Hepatocyte (in vitro differentiated cells): Measurements from ENCODE around the gene TMEM161B. TPM values are rescaled to one million over a fixed set of nuclear protein-coding genes. Genes with fewer than 3 reads are reported as not detected.

Source experiments
- DNase-seq: peaks from one replicate; pipeline ENCODE4 v3.0.0-alpha.2; 2016; ENCODE audit warnings: low spot score
- H2AFZ ChIP-seq: fragments of 200-600 bp; sonication (generic); 2 replicates; pipeline ENCODE4 v1.6.0; 2016; ENCODE audit warnings: antibody characterized with exemption, mild to moderate bottlenecking
- H3K27ac ChIP-seq: fragments of 200-600 bp; sonication (generic); 2 replicates; pipeline ENCODE4 v1.5.1; 2016; ENCODE audit warnings: mild to moderate bottlenecking
- H3K27me3 ChIP-seq: fragments of 200-600 bp; sonication (generic); 2 replicates; pipeline ENCODE4 v1.6.1; 2016
- H3K36me3 ChIP-seq: fragments of 200-600 bp; sonication (generic); replicated peaks from 2 replicates; pipeline ENCODE4 v1.5.1; 2016; ENCODE audit warnings: low read depth; ENCODE audit not compliant: insufficient read depth
- H3K4me1 ChIP-seq: fragments of 200-600 bp; sonication (generic); 2 replicates; pipeline ENCODE4 v1.5.1; 2016; ENCODE audit warnings: mild to moderate bottlenecking, moderate library complexity; ENCODE audit not compliant: insufficient read depth
- H3K4me2 ChIP-seq: fragments of 200-600 bp; sonication (generic); 2 replicates; pipeline ENCODE4 v1.6.0; 2016
- H3K4me3 ChIP-seq: fragments of 200-600 bp; sonication (generic); 2 replicates; pipeline ENCODE4 v1.5.1; 2016; ENCODE audit warnings: mild to moderate bottlenecking
- H3K79me2 ChIP-seq: fragments of 200-600 bp; sonication (generic); 2 replicates; pipeline ENCODE4 v1.6.0; 2017; ENCODE audit warnings: mild to moderate bottlenecking
- H3K9me2 ChIP-seq: fragments of 200-600 bp; sonication (generic); replicated peaks from 2 replicates; pipeline ENCODE4 v1.6.0; 2017; ENCODE audit warnings: mild to moderate bottlenecking; ENCODE audit not compliant: insufficient read depth
- H3K9me3 ChIP-seq: fragments of 200-600 bp; sonication (generic); 2 replicates; pipeline ENCODE4 v1.5.1; 2016; ENCODE audit warnings: low read depth, mild to moderate bottlenecking
- H4K20me1 ChIP-seq: fragments of 200-600 bp; sonication (generic); 2 replicates; pipeline ENCODE4 v1.6.0; 2016; ENCODE audit warnings: mild to moderate bottlenecking; ENCODE audit not compliant: insufficient read depth, poor library complexity, severe bottlenecking
- CTCF ChIP-seq: fragments of 200-600 bp; sonication (generic); IDR thresholded peaks from 2 replicates; pipeline ENCODE4 v1.5.1; 2016; ENCODE audit warnings: antibody characterized with exemption, mild to moderate bottlenecking; ENCODE audit not compliant: poor library complexity
- EZH2 ChIP-seq: fragments of 200-600 bp; sonication (generic); IDR thresholded peaks from 2 replicates; pipeline ENCODE4 v1.6.1; 2016; ENCODE audit warnings: antibody characterized with exemption, mild to moderate bottlenecking, borderline replicate concordance
- EZH2phosphoT487 ChIP-seq: fragments of 200-600 bp; sonication (generic); IDR thresholded peaks from one replicate; pipeline ENCODE4 v1.6.1; 2018; ENCODE audit warnings: antibody characterized with exemption, mild to moderate bottlenecking, low read depth, moderate library complexity; ENCODE audit not compliant: unreplicated experiment, severe bottlenecking
- whole genome bisulfite sequencing: methylation state at CpG from one replicate; pipeline ENCODE4 v1.1.6; 2016; ENCODE audit warnings: low lambda C conversion rate; ENCODE audit errors: missing lambda C conversion rate; 5-methylcytosine and 5-hydroxymethylcytosine counted together
- polyA plus RNA-seq: library from polyadenylated mRNA; unstranded; fragments of >200 nt; fragmentation: Nextera tagmentation; extraction: Ambion mirVana; gene quantifications from 2 replicates; pipeline ENCODE4 v1.2.1, GENCODE V29; 2016
- total RNA-seq: library from RNA; depleted of rRNA; stranded (reverse); fragments of >200 nt; gene quantifications from 2 replicates; pipeline ENCODE4 v1.2.3, GENCODE V29; 2014

The TMEM161B gene
- total and polyA plus RNA-seq, 2 experiments from 2014 or later: 13.9 to 31.7 TPM

GRCh38 chr5:88279584-88279983, 10.9 kb upstream of the TMEM161B start:
- Histone ChIP-seq H3K9me2 (no peaks in the 10 kb centered on the region), H3K9me3 (no peaks in the 10 kb centered on the region), H3K4me2 (no peak overlapping the region), H2AFZ (no peak overlapping the region), H3K4me1 (no peaks in the 10 kb centered on the region), H4K20me1 (no peaks in the 10 kb centered on the region), H3K27me3 (no peaks in the 10 kb centered on the region), H3K36me3 (no peaks in the 10 kb centered on the region), H3K27ac (no peak overlapping the region), H3K4me3 (no peak overlapping the region), H3K79me2 (no peaks in the 10 kb centered on the region)
- no peak for TF ChIP-seq EZH2
- TF ChIP-seq EZH2phosphoT487: no peak
- TF ChIP-seq CTCF: no peak
- no peak for DNase-seq
- WGBS: 88% methylated on average over 1 of the region's 1 CpG

GRCh38 chr5:88276378-88276777, 7.7 kb upstream of the TMEM161B start:
- WGBS: 100% methylated on average over 1 of the region's 1 CpG
- Histone ChIP-seq H4K20me1 (no peaks in the 10 kb centered on the region), H3K27ac (no peak overlapping the region), H3K36me3 (no peaks in the 10 kb centered on the region), H3K9me2 (no peaks in the 10 kb centered on the region), H3K79me2 (peaks cover 6% of the 10 kb centered on the region), H3K4me2 (no peak overlapping the region), H3K9me3 (no peaks in the 10 kb centered on the region), H2AFZ (no peak overlapping the region), H3K4me3 (no peak overlapping the region), H3K27me3 (no peaks in the 10 kb centered on the region), H3K4me1 (no peaks in the 10 kb centered on the region)
- no peak for DNase-seq
- TF ChIP-seq EZH2phosphoT487: no peak
- TF ChIP-seq EZH2: no peak
- no peak for TF ChIP-seq CTCF

GRCh38 chr5:88275581-88275980, 6.9 kb upstream of the TMEM161B start:
- Histone ChIP-seq H4K20me1 (no peaks in the 10 kb centered on the region), H3K9me2 (no peaks in the 10 kb centered on the region), H3K9me3 (no peaks in the 10 kb centered on the region), H3K79me2 (peaks cover 14% of the 10 kb centered on the region), H3K27me3 (no peaks in the 10 kb centered on the region), H3K27ac (no peak overlapping the region), H3K4me1 (no peaks in the 10 kb centered on the region), H2AFZ (no peak overlapping the region), H3K4me3 (no peak overlapping the region), H3K4me2 (no peak overlapping the region), H3K36me3 (no peaks in the 10 kb centered on the region)
- no peak for DNase-seq
- TF ChIP-seq CTCF (no peak), EZH2phosphoT487 (no peak), EZH2 (no peak)
